IgD-negative memory B cell (primary cell): Measurements from ENCODE around the gene VSTM4. TPM values are rescaled to one million over a fixed set of nuclear protein-coding genes. Genes with fewer than 3 reads are reported as not detected.

Experiments
- H3K27ac Mint-ChIP-seq, 3 donors: one replicate each; pipeline ENCODE4 v1.8.0; 2020 to 2022; ENCODE audit warnings: mild to moderate bottlenecking in 3 of 3, mixed read lengths in 3 of 3, moderate library complexity in 1 of 3
- H3K27me3 Mint-ChIP-seq: one replicate; pipeline ENCODE4 v1.8.0; 2021; ENCODE audit warnings: mixed read lengths
- H3K36me3 Mint-ChIP-seq: one replicate; pipeline ENCODE4 v1.8.0; 2020; ENCODE audit warnings: mild to moderate bottlenecking, mixed read lengths
- H3K4me1 Mint-ChIP-seq, 3 donors: one replicate each; pipeline ENCODE4 v1.8.0; 2020 to 2022; ENCODE audit warnings: mixed read lengths in 3 of 3, mild to moderate bottlenecking in 1 of 3
- H3K4me3 Mint-ChIP-seq, 4 donors: one replicate each; pipeline ENCODE4 v1.8.0; 2020 to 2022; ENCODE audit warnings: mild to moderate bottlenecking in 4 of 4, mixed read lengths in 4 of 4, moderate library complexity in 3 of 4
- H3K9me3 Mint-ChIP-seq, 3 donors: one replicate each; pipeline ENCODE4 v1.8.0; 2020 to 2021; ENCODE audit warnings: mixed read lengths in 3 of 3, mild to moderate bottlenecking in 1 of 3
- polyA plus RNA-seq: library from polyadenylated mRNA; unstranded; fragments of 300-500 nt; fragmentation: Illumina TruSeq; gene quantifications from one replicate; pipeline ENCODE4 v1.2.3, GENCODE V29; 2021

VSTM4 gene
- polyA plus RNA-seq, 1 donor from 2014 or later = not detected

DNA sequence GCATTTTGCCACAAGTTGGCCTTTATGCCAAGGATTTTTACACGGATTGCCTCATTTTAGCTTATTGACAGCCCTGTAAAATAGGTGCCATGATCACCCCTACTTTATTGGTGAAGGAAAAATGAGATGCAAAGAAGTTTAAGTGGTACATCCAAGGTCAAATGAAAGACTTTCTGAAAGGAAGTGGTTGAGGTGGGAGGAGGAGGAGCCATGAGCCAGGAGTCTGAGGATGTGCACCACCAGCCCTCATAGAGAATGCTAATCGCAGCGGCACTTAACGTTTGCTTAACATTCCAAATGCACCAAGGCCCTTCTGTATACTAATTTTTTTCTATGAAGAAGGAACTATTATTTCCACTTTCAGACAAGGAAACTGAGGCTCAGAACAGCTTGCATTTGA, 144.7 kb downstream of the VSTM4 start:
- H3K9me3 Mint-ChIP-seq = no peaks in the 10 kb centered on the region
- no peaks in the 10 kb centered on the region for H3K27me3 Mint-ChIP-seq
- H3K27ac Mint-ChIP-seq = peak overlapping the region in 1 of 3 donors; percentile 57
- peaks cover 2% of the 10 kb centered on the region for H3K36me3 Mint-ChIP-seq
- peak overlapping the region in 1 of 4 donors; percentile 49 for H3K4me3 Mint-ChIP-seq
- no peaks in the 10 kb centered on the region for H3K4me1 Mint-ChIP-seq

DNA sequence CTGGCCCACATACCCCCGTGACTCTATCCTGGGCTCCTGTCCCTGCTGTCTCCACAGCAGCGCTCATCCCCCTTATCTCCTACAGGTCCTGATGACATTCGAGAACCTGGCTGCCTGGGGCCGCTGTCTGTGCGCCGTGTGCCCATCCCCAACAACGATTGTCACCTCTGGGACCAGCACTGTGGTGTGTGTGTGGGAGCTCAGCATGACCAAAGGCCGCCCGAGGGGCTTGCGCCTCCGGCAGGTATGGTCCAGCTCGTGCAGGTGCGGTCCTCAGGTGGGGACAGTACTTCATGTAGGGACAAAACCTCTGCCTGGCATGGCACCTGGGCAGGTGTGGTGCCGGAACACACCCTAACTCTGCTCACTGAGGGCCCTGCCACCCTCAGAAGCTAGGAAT, 145.3 kb downstream of the VSTM4 start:
- H3K27me3 Mint-ChIP-seq = no peaks in the 10 kb centered on the region
- no peak overlapping the region for H3K4me3 Mint-ChIP-seq
- H3K27ac Mint-ChIP-seq = no peak overlapping the region
- H3K4me1 Mint-ChIP-seq = no peaks in the 10 kb centered on the region
- H3K9me3 Mint-ChIP-seq = no peaks in the 10 kb centered on the region
- H3K36me3 Mint-ChIP-seq = peaks cover 3% of the 10 kb centered on the region

DNA sequence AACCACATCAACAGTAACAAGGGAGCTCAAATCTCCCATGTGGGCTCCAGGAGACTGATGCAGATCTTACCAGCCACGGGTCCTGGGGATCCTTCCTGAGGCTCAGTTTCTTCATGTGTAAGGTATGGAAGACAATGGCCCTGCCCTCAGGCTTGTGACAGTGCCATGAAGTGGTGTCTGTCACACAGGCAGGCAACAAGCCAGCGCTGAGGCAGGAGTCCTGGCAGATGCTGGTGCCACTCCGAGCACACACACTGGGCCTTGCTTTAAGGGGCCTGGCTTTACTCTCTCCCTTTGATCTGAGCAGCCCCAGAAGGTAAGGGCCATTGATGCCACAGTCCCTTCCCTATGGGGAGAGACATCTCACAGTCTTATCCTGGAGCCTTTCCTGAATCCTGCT, 147.3 kb downstream of the VSTM4 start:
- H3K27me3 Mint-ChIP-seq = no peaks in the 10 kb centered on the region
- no peak overlapping the region for H3K4me3 Mint-ChIP-seq
- peaks cover 4% of the 10 kb centered on the region for H3K36me3 Mint-ChIP-seq
- no peaks in the 10 kb centered on the region for H3K4me1 Mint-ChIP-seq
- peak overlapping the region in 1 of 3 donors; percentile 59 for H3K27ac Mint-ChIP-seq
- H3K9me3 Mint-ChIP-seq = no peaks in the 10 kb centered on the region

DNA sequence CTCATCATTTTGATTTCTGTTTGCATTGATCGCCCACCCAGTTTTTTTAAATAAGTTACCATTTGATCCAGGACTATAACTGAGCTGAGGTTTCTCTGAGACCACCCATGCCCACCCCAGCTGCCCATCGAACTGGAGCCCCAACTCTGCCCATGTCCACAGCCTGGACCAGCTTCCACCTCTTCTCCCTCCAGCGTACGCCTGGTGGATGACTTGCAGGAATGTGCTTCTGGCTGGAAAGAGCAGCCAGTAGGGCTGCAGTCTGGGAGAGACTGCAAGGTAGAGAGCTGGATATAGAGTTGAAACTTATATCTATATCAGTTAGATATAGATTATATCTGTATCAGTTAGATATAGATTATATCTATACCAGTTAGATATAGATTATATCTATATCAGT, 149.9 kb downstream of the VSTM4 start:
- peaks cover 9% of the 10 kb centered on the region for H3K36me3 Mint-ChIP-seq

More for the DNA sequence above, 149.9 kb downstream of the VSTM4 start:
- Mint-ChIP-seq H3K27ac (no peak overlapping the region), H3K4me1 (no peaks in the 10 kb centered on the region), H3K9me3 (no peaks in the 10 kb centered on the region), H3K27me3 (no peaks in the 10 kb centered on the region), H3K4me3 (no peak overlapping the region)

Other genes with a start within 250 kb of the VSTM4 start
- gene LRRC18, start 175.7 kb downstream of the VSTM4 start, polyA plus RNA-seq = 0.58 TPM
- gene FAM170B, start 18.5 kb upstream of the VSTM4 start, polyA plus RNA-seq = not detected
- 137 TPM for gene TMEM273, start 72.9 kb upstream of the VSTM4 start, polyA plus RNA-seq
- gene C10orf71, start 183.6 kb upstream of the VSTM4 start, polyA plus RNA-seq = not detected